HG03354 (cell line): ENCODE measurements around the gene DEPP1.

Experiments
- ATAC-seq: cut with Tn5 transposase; IDR thresholded peaks from one replicate; pipeline ENCODE4 v1.9.1; 2021; ENCODE audit warnings: mild to moderate bottlenecking; ENCODE audit not compliant: unreplicated experiment, poor library complexity, severe bottlenecking

The DEPP1 gene

GRCh38 chr10:44937196-44938005 lies 41.2 kb downstream of the DEPP1 start:
- no peak for ATAC-seq

GRCh38 chr10:44936314-44936975 lies 42.2 kb downstream of the DEPP1 start:
- ATAC-seq = no peak

GRCh38 chr10:44935966-44936295 lies 42.7 kb downstream of the DEPP1 start:
- ATAC-seq = no peak

GRCh38 chr10:44935201-44935965 lies 43.2 kb downstream of the DEPP1 start:
- no peak for ATAC-seq

- ATAC-seq = no peak
These were observed 44.0 kb downstream of the DEPP1 start for GRCh38 chr10:44934416-44935200.

GRCh38 chr10:44933451-44934321 lies 44.9 kb downstream of the DEPP1 start:
- ATAC-seq = no peak

- ATAC-seq = peak; percentile 97
These were observed 45.8 kb downstream of the DEPP1 start for GRCh38 chr10:44932517-44933450.

GRCh38 chr10:44931621-44932516 lies 46.7 kb downstream of the DEPP1 start:
- no peak for ATAC-seq

- ATAC-seq = no peak
These were observed 47.5 kb downstream of the DEPP1 start for GRCh38 chr10:44930904-44931620.

- ATAC-seq = no peak
These were observed 49.0 kb downstream of the DEPP1 start for GRCh38 chr10:44929356-44930255.

GRCh38 chr10:44928462-44928861 lies 50.1 kb downstream of the DEPP1 start:
- no peak for ATAC-seq

GRCh38 chr10:44927352-44927751 lies 51.3 kb downstream of the DEPP1 start:
- no peak for ATAC-seq

- ATAC-seq = no peak
These were observed 51.8 kb downstream of the DEPP1 start for GRCh38 chr10:44926751-44927351.
